Kidney tubule cell (primary cell): ENCODE results near the gene WASHC4.
"Not testable (repeated sequence)": the region's sequence is repeated elsewhere in the genome, so short reads cannot be mapped to it uniquely, and the experiment has no call there.

Experiments
- DNase-seq: peaks from one replicate; pipeline ENCODE4 v3.0.0-alpha.2; 2018; ENCODE audit warnings: low spot score

Gene WASHC4

GRCh38 chr12:105164068-105164467, 56.5 kb downstream of the WASHC4 start:
- peak; percentile 64 for DNase-seq

DNA sequence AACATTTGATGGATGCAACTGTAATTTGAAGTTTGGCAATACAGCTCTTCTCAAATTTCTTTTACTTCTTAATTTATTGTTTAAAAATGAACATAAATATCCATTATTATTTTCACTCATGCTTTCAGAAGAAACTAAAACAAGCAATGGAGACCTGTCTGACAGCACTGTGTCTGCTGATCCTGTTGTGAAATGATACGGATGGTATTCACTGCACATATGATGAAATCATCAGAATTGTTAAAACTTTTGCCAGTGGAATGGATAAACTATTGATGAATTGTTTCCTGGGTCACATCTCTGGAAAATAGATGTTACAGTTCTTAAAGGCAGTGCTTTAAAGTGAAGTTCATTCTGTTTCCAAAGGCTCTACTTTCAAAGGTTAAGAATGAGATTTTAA, 59.2 kb downstream of the WASHC4 start:
- DNase-seq = no peak

- no peak for DNase-seq
Measured at GRCh38 chr12:105167346-105167745, 59.8 kb downstream of the WASHC4 start.

DNA sequence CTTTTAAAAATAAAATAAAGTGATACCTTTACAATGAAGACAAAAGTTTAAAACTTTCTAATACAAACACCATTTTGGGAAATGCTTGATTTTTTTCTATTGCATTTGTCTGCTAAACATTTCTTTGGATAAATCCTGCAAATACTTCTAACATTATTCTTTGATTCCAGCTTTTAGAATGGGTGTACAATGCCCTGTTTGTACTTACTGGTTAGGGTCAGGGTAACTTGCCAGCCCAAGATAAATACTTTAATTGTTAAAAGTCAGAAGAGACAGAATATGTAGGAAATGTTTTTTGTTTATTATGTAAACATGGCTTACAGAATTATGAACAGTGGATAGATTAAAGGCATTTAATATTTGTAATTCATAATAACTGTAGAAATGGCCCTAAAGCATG, 60.5 kb downstream of the WASHC4 start:
- DNase-seq = no peak

DNA sequence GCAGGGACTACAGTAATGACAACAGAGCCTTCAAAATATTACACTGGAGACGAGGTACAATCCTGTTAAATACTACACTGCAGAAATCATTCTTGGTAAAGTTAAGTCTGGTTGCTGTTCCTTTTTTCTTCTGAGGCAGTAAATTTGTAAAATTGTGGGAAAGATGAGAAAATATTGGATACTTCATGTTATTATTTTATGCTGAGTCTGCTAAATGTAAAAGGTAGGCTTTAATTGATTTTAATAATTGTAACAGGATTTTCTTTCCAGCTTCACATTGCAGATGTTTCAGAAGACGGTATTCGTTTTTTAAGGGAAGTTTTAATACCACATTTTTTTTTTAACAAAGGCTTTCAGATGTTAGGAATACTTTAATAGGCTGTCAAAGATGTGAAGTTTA, 62.6 kb downstream of the WASHC4 start:
- no peak for DNase-seq

- DNase-seq = no peak
Measured at GRCh38 chr12:105171691-105172436, 64.3 kb downstream of the WASHC4 start.

DNA sequence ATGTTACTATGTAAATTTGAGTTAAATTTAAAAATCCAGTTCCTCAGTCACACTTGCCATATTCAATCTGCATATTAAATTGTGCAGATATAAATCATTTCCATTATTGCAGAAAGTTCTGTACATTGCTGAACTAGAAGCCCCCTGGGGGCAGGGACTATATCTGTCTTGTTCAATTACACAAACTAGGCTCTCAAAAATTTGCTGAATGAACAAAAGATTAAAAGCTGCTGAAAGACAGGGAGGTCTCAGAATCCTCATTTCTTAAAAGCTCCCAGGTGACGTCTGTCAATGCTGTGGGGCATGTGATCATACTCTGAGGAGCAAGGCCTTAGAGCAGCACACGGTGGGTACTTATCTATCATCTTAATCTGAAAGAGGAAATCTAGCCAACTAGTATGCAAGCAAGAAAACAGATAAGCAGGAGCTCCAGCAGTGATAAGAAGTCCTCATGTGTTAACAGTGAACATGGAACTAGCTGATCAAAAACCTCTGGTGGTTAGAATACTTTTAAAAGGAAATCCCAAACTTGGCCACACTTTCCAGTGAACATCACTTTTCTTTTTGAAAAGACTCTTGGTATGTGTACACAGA, 68.0 kb downstream of the WASHC4 start:
- DNase-seq = no peak

DNA sequence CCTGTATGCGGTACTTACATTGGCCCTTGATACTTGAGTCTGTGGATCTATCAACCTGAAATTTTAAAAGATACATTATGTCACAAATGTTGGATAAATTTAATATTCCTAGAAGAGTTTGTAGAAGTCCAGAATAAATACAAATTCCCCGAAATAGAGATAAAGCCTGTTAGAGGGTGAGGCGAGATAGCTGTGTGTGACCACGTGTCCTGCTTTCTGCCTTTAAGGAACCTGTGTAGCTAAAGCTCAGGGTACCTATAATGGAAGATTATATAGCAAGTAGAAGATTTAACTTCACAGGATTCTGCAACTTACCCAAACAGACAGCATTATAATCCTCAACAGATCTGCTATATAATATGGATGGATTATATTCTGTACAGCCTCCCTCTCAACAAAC, 69.7 kb downstream of the WASHC4 start:
- DNase-seq = no peak

- DNase-seq = not testable (repeated sequence)
Measured at GRCh38 chr12:105179114-105179513, 71.6 kb downstream of the WASHC4 start.

DNA sequence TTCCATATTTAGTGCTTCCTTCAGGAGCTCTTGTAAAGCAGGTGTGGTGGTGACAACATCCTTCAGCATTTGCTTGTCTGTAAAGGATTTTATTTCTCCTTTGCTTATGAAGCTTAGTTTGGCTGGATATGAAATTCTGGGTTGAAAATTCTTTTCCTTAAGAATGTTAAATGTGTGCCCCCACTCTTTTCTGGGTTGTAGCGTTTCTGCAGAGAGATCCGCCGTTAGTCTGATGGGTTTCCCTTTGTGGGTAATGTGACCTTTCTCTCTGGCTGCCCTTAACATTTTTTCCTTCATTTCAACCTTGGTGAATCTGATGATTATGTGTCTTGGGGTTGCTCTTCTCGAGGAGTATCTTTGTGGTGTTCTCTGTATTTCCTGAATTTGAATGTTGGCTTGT, 75.9 kb downstream of the WASHC4 start:
- not testable (repeated sequence) for DNase-seq

DNA sequence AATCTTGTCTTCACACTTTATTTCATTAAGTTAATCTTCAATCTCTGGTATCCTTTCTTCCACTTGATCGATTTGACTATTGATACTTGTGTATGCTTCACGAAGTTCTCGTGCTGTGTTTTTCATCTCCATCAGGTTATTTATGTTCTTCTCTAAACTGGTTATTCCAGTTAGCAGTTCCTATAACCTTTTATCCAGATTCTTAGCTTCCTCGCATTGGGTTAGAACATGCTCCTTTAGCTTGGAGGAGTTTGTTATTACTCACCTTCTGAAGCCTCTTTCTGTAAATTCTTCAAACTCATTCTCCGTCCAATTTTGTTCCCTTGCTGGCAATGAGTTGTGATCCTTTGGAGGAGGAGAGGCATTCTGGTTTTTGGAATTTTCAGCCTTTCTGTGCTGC, 76.4 kb downstream of the WASHC4 start:
- not testable (repeated sequence) for DNase-seq

DNA sequence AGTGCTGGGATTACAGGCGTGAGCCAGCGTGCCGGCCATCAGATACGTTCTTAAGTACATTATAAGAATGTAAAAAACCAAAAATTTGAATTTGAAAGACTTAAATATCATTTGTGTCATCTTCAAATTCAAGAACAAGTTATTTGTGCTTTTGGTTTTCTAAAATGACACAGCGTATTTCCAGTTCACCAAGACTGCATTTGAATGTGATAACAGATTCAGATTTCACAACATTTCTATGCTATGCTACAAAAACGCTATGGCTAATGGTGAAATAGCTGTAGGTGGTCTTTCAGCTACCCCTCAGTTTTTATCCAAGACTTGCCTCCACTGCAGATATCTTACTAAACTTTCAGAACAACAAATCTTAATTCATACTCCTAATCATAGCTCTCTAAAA, 81.8 kb downstream of the WASHC4 start:
- no peak for DNase-seq

GRCh38 chr12:105190530-105190929, 83.0 kb downstream of the WASHC4 start:
- no peak for DNase-seq

DNA sequence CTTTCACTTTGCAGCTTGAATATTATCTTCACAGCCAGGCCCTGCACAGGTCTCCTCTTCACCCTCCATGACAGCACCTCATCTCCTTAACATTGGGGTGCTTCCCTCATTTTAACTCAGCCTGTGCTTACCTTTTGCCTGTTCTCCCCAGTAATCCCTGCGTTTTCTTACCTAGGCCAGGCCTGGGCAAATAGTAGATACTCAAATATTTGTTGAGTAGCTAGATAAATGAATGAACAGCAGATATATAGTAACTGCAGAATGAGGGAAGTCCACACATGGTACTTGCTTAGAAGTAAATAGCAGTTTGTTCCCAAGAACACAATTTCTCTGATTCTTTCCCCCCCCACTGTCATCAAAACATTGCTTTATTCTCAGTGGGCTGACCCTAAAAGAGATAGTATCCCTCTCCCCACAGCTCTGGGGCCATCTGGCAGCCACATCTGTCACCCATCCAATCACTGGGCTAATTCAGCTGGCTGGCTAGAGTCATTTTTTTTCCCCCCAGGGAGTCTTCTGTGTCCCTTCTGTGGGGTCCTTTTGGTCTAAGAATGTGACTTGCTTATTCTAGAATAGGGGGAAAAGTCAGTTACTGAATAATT, 85.2 kb downstream of the WASHC4 start:
- no peak for DNase-seq

GRCh38 chr12:105194947-105195346, 87.4 kb downstream of the WASHC4 start:
- no peak for DNase-seq

GRCh38 chr12:105196090-105196489, 88.6 kb downstream of the WASHC4 start:
- no peak for DNase-seq

DNA sequence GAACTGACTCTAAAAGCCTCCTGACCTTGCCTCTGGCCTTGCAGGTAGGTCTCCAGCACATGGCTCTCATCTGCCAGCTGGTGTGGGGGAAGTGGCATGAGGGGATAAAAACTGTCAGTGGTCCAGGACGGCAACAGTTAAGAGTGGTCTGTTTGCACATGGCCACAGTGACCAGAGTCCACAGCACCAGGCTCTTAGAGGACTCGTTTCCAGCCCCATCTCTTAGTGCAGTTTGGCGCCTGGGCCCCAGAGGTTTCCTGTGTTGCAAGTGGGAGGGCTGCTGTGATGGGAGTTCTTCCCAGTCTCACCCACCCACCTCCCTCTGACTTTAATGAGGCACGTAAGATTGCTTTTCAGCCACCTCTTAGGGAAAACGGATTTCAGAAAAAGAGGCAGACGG, 91.4 kb downstream of the WASHC4 start:
- DNase-seq = no peak

GRCh38 chr12:105200385-105200784, 92.9 kb downstream of the WASHC4 start:
- DNase-seq = no peak

- no peak for DNase-seq
Measured at GRCh38 chr12:105201299-105201698, 93.8 kb downstream of the WASHC4 start.

DNA sequence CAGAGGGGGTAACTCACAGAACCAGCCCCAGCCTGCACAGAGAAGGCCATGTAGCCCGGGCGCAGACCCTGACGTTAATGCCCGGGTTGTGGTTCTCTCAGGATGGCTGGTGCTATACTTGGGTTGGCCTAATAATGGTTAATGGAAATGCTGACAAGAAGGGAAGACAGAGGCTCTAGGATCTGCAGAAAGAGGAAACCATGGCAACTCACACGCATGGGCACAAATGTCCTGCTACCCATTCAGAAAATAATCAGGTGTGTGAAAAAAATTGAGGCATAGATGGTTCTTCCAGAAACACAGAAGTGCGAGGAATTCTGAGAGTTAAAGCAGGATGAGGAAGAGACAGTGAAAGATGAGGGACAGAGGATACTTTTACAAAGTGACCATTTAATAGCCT, 94.7 kb downstream of the WASHC4 start:
- DNase-seq = no peak

- DNase-seq = no peak
Measured at GRCh38 chr12:105204127-105204526, 96.6 kb downstream of the WASHC4 start.

GRCh38 chr12:105204916-105205315, 97.4 kb downstream of the WASHC4 start:
- peak; percentile 75 for DNase-seq

DNA sequence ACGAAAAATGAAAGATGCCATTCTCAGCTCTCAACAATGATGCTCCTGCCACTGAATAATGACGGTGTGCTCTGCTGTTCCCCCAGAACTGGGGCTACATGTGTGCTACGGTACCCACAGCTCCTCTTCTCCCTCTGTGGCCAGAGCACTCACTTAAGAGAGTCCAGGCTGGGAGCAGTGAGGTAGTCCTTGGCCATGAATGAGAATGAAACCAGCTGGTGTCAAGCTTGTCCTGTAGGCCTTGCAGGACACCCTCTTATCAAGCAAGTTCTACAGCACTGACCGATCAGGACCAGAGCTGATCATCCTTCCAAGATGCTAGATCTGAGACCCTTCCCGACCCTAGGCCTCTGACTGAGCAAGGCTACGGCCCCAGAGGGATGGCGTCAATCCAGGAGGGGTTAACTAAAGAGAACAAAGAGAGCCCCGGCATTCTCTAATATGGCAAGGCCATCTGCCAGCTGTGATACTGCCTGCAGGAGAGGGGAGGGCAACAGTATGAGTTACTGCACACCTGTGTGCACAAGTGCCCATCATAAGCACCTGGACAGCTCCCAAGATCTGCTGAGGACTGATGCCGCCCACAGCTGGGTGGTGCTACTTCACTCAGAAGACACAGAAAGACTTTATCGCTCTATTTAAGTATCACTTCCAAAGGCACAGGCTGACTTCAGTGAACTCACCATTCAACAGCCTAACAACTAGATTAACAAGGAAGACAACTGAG, 98.0 kb downstream of the WASHC4 start:
- no peak for DNase-seq
